HG03469 (cell line): ENCODE results near the gene SLC25A10.
"Not testable (repeated sequence)": the region's sequence is repeated elsewhere in the genome, so short reads cannot be mapped to it uniquely, and the experiment has no call there.

Experiments used
- ATAC-seq: cut with Tn5 transposase; IDR thresholded peaks from one replicate; pipeline ENCODE4 v1.9.1; 2021; ENCODE audit warnings: mild to moderate bottlenecking, moderate library complexity, moderate number of reproducible peaks; ENCODE audit not compliant: unreplicated experiment

Gene SLC25A10

GRCh38 chr17:81711814-81712467 is at the start of gene SLC25A10:
Gene SLC25A10 (plus strand): TSS chr17:81712284. CDS start chr17:81712427, 143 bp downstream.
- ATAC-seq = no peak

GRCh38 chr17:81664051-81664470 is 48.0 kb upstream of the SLC25A10 start:
- no peak for ATAC-seq

GRCh38 chr17:81665205-81666091 is 46.6 kb upstream of the SLC25A10 start:
- no peak for ATAC-seq

GRCh38 chr17:81666092-81666341 is 46.1 kb upstream of the SLC25A10 start:
- ATAC-seq = no peak

GRCh38 chr17:81666342-81667191 is 45.5 kb upstream of the SLC25A10 start, which contains the start of the genes CCDC137 and OXLD1:
Gene CCDC137 (plus strand): TSS chr17:81666737. CDS start chr17:81666767, 30 bp downstream.
Gene OXLD1 (minus strand): TSS chr17:81666605. CDS start chr17:81666577, 28 bp downstream.
- ATAC-seq = peak; percentile 85

- ATAC-seq = no peak
Observed at GRCh38 chr17:81667754-81668153, 44.3 kb upstream of the SLC25A10 start.

GRCh38 chr17:81672504-81672903 is 39.6 kb upstream of the SLC25A10 start:
- no peak for ATAC-seq

- ATAC-seq = no peak
Observed at GRCh38 chr17:81672954-81673353, 39.1 kb upstream of the SLC25A10 start.

- ATAC-seq = no peak
Observed at GRCh38 chr17:81673561-81674258, 38.4 kb upstream of the SLC25A10 start.

- not testable (repeated sequence) for ATAC-seq
Observed at GRCh38 chr17:81675515-81676221, 36.4 kb upstream of the SLC25A10 start.

GRCh38 chr17:81676906-81677305 is 35.2 kb upstream of the SLC25A10 start:
- no peak for ATAC-seq

GRCh38 chr17:81680150-81680549 is 31.9 kb upstream of the SLC25A10 start:
- no peak for ATAC-seq

- ATAC-seq = no peak
Observed at GRCh38 chr17:81681672-81682071, 30.4 kb upstream of the SLC25A10 start.

GRCh38 chr17:81682565-81683207 is 29.4 kb upstream of the SLC25A10 start:
- no peak for ATAC-seq

- ATAC-seq = peak; percentile 5
Observed at GRCh38 chr17:81683208-81683583, 28.9 kb upstream of the SLC25A10 start.

- peak; percentile 78 for ATAC-seq
Observed at GRCh38 chr17:81683584-81684441, 28.3 kb upstream of the SLC25A10 start, which contains the start of the genes ARL16 and HGS. Gene ARL16 (minus strand): TSS chr17:81683797. CDS start chr17:81683753, 44 bp downstream. Gene HGS (plus strand): TSS chr17:81684011. CDS start chr17:81684067, 56 bp downstream.

GRCh38 chr17:81684442-81684911 is 27.6 kb upstream of the SLC25A10 start:
- no peak for ATAC-seq

GRCh38 chr17:81685108-81685507 is 27.0 kb upstream of the SLC25A10 start:
- ATAC-seq = no peak
